Superior temporal gyrus (tissue), 1 donor: ENCODE measurements around the gene PRXL2C.
"Not testable (repeated sequence)": the region's sequence is repeated elsewhere in the genome, so short reads cannot be mapped to it uniquely, and the experiment has no call there.

Source experiments
- DNase-seq: peaks from one replicate; pipeline ENCODE4 v3.0.0-alpha.2; 2016; ENCODE audit errors: extremely low spot score

Gene PRXL2C

DNA sequence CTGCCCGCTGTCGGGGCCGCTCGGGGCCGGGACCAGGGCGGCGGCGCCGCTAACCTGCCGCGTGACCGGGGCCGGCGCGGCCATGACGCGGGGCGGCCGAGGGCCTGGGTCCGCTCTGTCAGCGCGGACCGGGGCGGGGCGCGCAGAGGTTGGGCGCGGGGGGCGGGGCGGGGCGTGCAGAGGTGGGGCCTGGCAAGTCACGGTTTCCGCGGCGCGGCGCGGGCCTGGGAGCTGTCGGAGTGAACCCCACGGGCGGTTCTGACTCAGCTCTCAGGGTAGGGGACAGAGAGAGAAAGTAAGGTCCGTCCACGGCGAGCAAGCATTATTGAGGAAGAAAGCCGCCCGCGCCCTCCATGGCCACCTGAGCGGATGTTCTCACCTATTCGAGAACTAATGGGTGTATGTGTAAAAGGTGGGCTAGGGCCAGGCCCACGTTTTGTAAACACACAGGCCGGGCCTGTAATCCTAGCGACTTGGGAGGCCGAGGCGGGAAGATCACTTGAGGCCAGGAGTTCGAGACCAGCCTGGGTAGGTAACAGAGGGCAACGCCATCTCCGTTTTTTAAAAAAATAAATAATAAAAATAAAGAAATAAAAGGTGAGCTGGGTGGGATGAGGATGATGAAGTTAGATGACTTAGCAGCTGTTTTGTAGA is at the start of gene PRXL2C:
TSS of gene PRXL2C (minus strand) at position 120 of the 654 bp plus-strand sequence. CDS start at position 84, 36 bp downstream.
- DNase-seq: peak; percentile 27

DNA sequence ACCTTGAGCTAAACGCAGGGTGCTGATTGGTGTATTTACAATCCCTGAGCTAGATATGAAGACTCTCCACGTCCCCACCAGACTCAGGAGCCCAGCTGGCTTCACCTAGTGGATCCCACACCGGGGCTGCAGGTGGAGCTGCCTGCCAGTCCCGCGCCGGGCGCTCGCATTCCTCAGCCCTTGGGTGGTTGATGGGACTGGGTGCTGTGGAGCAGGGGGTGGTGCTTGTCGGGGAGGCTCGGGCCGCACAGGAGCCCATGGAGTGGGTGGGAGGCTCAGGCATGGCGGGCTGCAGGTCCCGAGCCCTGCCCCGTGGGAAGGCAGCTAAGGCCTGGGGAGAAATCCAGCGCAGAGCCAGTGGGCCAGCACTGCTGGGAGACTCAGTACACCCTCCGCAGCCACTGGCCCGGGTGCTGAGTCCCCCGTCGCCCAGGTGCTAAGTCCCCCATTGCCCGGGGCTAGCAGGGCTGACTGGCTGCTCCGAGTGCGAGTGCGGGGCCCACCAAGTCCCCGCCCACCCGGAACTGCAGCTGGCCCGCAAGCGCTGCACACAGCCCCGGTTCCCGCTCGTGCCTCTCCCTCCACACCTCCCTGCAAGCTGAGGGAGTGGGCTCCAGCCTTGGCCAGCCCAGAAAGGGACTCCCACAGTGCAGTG is 45.7 kb upstream of the PRXL2C start:
- not testable (repeated sequence) for DNase-seq

DNA sequence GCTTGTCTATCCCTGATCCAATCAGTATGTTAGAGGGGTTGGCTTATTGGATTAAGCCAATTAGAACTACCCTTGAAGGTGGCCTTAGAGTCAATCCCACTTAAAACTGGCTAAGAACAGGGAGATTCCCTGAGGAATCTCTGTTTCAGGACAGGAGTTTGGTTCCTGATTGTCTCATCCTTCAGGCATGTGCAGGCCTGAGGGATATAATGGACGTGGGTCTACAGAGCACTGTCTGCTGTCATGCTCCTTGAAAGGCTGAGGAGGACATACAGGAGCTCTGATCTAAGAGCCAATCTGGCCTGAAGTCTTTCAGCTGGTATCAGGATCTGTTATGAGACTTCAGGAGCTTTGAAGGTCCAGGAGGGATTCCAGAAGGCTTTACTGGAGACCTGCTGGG is 36.2 kb upstream of the PRXL2C start:
- DNase-seq: no peak

- no peak for DNase-seq
Observed at GRCh38 chr9:96688745-96689464, 33.8 kb upstream of the PRXL2C start.

GRCh38 chr9:96688187-96688586 is 33.1 kb upstream of the PRXL2C start:
- DNase-seq: no peak

DNA sequence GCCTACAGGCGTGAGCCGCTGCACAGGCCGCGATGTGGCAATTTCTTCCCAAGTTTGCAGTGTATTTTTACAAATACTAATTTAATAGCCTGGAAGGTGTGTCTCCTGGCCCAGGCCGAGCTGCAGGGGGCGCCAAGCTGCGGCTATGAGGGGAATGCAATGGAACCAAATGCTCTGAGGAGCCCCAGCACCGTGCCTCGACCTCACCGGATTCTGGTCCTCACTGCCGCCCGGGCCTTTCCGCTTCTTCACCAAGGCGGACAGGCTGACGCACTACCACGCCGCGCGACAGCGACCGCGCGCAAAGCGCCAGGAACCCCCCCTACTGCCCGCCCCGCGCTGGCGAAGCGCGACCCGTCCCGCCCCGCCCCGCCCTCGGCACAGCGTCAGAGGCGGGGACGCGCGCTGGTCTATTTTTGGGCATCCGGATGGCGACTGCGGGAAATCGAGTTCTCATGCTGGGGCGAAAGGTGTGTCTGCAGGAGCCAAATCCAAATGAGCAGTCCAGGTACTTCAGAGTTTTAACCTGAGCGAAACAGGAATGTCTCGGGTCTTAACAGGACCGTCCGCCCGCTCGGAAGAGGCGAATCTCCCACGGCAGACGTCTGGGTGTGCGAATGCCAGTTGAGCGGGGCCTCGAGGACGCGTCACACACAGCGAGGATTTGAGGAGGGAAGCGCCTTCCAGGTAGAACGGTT is 31.7 kb upstream of the PRXL2C start:
- peak; percentile 77 for DNase-seq

DNA sequence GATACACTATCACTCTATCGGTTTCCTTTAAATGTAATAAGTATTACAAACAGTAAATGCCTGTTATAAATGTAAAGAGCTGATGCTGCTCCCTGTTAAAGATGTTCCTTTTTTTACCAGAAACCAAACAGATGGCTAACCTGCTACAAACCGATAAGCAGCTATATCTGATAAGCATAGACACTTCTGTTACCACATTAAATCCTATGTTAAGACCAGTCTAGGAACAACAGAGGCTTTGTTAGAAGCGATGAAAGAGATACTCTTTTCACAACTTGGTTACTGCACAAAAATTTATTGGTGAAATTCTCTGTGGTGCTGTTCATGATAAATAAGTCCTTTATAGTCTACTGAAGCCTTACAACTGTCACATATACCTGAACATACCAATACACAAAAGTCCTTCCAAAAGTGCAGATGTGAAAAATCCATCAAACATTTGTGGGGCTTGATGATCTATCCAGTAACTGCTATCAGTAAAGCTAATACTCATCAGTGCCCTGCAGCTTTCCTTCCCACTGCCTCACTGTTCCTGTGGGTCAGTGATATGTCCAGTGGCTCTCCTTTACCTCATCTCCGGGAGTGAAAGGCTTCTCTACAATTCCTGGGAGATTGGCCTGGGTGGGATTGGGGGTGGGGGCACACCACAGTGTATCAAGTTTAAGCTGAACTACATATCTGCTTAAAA is 25.8 kb upstream of the PRXL2C start:
- no peak for DNase-seq

GRCh38 chr9:96674906-96675538 is 19.9 kb upstream of the PRXL2C start:
- DNase-seq: no peak

GRCh38 chr9:96673786-96674185 is 18.7 kb upstream of the PRXL2C start:
- DNase-seq: not testable (repeated sequence)

DNA sequence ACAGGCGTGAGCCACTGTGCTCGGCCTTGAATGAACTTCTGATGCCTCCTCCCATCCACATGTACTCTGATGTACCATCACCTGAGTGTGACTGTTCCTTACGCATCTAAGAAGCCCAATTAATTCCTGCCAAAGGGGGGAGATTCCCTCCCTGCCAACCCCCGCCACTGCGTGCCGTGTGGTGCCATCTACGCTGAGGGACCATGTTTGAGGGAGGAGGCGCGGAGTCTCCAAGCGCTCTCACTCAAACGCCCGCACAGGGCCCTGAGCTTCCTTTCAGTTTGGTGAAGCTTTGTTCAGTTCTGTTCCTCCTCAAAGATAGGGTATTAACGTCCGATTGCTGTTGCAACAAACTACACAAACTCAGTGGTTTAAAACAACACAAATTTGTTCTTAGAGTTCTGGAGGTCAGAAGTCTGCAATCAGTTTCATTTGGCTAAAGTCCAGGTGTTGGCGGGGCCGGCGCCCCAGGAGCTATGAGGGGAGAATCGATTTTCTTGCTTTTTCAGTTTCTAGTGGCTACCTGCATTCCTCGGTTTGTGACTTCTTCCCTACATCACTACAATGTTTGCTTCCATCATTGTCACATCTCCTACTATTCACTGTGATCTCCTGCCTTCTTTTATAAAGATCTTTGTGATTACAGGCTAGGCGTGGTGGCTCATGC is 13.9 kb upstream of the PRXL2C start:
- no peak for DNase-seq

- DNase-seq: no peak
Observed at GRCh38 chr9:96667363-96667728, 12.2 kb upstream of the PRXL2C start.

DNA sequence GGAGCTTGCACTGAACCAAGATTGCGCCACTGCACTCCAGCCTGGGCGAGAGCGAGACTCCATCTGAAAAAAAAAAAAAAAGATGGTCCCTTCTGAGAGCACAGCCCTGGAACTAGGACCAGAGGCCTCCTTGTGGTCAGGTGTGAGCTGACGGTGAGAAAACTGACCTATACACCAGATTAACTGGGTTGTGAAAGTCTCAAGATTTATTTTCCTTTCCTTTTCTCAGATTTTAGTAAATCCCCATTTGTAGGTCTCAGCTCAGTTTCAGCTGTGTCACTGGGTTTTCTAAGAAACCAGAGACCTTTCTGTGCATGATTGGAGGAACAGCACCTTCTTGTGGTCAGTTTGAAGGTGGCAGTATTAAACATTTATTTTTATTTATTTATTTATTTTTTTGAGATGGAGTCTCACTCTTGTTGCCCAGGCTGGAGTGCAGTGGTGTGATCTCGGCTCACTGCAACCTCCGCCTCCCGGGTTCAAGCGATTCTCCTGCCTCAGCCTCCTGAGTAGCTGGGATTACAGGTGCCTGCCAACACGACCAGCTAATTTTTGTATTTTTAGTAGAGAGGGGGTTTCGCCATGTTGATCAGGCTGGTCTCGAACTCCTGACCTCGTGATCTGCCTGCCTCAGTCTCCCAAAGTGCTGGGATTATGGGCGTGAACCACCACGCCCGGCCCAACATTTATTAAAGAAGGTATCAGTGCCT is 11.7 kb upstream of the PRXL2C start:
- DNase-seq: peak; percentile 82

DNA sequence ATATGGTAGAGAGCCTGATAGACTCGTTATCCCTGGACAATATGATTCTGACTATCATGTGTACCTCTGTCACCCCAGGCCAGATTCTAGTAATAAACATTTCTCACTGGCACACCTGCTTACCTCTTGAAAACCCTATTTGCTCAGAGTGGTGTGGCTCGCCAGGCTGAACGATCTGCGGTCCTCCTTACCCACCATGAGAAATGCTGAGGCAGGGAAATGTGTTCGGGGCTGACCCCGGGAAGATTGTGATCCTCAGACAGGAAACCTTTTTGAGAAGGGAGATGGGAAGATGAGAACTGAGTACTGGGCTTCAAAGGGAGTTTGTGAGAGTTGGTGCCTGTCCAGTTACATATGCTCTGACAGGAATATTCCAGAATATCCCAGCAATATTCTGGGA is 10.7 kb upstream of the PRXL2C start:
- DNase-seq: no peak

DNA sequence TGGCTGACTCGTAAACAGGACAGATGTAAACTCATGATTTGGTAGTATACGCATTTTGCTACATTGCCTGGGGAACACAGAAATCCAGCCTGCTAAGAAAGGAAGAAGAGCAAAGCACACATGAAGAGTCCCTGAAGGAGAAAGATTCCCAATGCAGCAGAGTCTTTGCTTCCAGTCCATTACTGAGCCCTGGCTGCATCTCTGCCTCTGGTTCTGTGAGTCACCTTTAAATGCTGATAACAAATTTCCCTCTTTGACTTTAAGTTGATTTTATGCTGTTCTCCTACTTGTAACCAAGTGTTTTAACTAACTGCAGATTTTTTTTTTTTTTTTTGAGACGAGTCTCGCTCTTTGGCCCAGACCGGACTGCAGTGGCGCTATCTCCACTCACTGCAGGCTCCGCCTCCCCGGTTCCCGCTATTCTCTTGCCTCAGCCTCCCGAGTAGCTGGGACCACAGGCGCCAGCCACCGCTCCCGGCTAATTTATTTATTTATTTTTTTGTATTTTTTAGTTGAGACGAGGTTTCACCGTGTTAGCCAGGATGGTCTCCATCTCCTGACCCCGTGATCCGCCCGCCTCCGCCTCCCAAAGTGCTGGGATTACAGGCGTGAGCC is 8.5 kb upstream of the PRXL2C start:
- no peak for DNase-seq

DNA sequence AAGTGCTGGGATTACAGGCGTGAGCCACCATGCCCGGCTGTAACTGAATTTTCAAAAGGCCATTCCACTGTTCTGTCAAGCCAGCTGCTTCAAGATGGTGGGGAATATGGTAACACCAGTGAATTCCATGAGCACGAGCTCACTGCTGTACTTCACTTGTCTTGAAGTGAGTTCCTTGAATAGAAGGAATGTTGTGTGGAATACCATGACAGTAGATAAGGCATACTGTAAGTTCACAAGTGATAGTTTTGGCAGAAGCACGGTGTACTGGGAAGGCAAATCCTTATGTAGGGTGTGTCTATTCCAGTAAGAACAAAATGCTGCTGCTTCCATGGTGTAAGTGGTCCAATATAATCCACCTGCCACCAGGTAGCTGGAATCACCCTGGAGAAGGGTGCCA is 6.6 kb upstream of the PRXL2C start:
- DNase-seq: no peak

GRCh38 chr9:96660692-96661248 is 5.7 kb upstream of the PRXL2C start:
- DNase-seq: no peak

DNA sequence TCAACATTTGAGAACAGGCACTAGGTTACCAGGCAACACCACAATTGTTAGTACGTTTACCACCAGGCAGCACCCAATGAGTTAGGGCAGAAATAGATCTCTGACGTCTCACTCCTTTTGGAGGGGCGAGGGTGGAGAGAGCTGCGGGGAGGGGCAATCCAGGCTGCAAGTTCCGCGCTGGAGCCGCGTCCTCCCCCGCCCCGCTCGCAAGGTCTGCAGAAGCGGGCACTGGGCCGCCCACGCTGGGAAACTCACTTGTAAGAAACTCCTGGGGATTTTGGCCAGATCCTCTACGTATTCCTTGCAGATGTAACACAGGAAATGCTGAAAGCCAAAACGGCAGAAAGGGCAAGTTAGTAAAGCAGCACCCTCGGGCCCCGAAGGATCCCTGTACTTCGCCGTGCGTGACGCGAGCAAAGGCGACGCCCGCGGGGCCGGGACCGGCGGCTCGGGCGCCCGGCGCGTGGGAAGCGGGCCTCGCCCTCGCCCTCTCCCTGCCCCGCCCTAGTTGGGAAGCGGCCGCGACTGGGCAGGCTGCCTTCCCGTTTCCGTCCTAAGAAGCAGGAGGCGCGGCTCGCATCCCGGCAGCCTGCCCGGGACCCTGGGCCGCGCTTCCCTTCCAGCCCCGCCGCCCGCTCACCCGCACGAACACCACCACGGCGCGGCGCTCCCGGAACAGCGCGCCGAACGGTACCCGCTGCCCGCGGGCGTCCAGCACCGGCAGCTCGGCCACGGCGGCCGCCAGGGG is 493 bp downstream of the PRXL2C start:
- DNase-seq: peak; percentile 68

DNA sequence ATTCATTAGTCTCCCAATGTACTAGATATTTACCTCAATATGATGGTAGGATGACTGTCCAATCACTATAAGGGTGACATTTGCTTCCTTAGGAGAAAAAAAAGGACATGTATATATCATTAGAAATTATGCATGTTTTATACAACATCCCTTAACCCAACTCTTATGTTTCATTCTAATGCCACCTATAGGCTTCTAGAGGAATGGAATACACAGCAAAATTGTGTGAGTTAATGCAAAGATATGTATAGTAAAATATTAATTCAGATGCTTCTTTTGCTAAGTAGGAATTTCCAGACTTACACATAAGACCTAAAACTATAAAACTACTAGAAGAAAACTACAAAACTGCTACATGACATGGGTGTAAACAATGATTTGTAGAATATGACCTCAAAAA is 3.5 kb downstream of the PRXL2C start:
- peak; percentile 42 for DNase-seq
